HG03469 (cell line): ENCODE results near the gene CMTM5.
"Not testable (repeated sequence)": the region's sequence is repeated elsewhere in the genome, so short reads cannot be mapped to it uniquely, and the experiment has no call there.

Source experiments
- ATAC-seq: cut with Tn5 transposase; IDR thresholded peaks from one replicate; pipeline ENCODE4 v1.9.1; 2021; ENCODE audit warnings: mild to moderate bottlenecking, moderate library complexity, moderate number of reproducible peaks; ENCODE audit not compliant: unreplicated experiment

CMTM5 gene

GRCh38 chr14:23377573-23378563 is 1.0 kb downstream of the CMTM5 start:
- ATAC-seq = no peak

DNA sequence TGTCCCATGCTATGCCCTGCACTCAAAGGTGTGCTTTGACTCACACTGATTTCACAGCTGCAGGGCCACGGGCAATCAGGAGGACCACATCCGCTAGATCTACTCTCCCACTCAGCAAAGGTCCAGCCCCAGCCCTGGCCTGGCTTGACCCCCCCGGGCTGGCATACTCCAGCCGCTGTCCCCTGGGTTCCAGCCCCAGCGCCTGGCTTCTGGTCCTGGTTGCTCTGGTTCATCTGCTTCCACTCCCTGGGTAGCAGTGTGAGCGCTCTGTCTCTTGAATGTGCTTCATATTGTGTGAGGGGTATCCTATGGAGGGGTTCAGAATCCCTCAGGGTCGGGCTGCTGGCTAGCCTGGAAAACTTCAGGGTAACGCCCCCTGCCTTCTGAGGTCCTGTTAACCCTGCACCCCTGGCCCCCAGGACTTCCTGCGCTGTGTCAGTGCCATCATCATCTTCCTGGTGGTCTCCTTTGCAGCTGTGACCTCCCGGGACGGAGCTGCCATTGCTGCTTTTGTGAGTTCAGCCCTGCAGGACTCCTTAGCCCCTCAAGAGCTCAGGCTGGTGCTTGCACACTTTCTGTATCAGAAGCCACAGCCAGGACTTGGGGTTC is 1.9 kb downstream of the CMTM5 start:
- ATAC-seq = no peak

DNA sequence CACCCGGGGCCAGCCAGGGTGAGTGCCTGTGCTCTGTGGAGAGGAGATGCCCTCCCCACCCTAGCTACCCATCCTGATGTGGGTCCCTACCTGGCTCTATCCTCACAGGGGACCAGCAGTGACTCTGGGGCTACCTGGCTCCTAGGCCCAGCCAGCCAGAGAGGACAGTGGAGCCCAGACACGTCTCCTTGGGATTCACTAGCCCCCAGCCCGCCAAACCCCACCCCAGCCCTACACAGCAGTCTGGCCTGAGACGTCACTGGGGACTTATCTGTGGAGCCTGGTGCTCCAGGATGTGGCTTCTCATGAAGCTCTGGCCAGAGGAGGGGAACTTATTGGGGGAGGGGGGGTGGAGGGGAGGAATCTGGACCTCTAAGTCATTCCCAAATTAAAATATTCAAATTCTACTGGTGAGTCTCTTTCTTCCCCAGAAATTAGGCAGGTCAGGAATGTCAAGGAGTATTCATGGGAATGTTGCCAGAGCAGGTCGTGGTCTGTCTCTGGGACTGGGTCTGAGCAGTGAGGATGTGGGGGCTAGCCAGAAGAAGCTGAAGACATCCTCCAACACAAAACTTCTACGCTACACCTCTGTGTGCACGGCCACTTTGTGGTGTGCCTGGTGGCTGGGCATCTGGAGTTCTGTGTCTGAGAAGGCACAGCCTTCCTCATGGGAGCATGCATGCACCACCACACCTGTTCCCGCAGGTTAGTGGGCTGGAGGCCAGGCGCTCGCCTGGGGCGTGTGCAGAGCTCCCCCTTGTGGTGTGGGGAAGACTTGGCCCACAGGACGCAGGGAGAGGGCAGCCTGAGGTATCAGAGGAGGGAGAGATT is 2.7 kb downstream of the CMTM5 start:
- ATAC-seq = no peak

DNA sequence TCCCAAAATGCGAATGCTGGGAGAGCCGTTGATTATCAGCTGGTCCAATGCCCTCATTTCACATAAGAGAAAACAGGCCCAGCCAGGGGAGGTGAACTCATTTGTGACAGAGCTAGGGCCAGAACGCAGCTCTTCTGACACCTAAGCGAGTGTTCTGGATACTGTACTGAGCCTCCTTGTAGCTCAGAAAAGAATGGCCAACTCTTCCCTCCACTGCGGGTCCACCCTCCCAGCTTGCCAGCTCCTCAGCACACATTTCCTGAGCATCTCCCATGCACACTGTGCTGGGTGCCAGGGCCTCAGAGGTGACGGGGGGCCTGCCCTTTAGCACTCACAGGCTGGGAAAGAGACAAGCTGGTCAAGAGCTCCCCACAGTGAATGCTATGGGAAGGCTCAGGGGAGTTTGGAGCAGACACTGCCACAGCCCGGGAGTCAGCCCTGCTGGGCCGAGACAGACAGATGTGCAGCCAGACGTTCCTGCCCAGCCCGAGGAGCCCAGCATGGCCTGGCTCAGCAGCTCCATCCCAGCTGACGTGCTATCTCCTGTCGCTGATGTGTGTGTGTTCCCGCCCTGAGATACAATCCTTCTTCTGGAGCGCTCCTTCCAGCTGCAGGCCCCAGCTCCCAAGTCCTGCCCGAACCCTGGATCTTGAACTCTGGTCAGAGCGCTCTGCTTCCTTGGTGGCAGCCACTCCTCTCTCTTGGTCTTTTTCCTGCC is 3.5 kb downstream of the CMTM5 start:
- ATAC-seq = no peak

DNA sequence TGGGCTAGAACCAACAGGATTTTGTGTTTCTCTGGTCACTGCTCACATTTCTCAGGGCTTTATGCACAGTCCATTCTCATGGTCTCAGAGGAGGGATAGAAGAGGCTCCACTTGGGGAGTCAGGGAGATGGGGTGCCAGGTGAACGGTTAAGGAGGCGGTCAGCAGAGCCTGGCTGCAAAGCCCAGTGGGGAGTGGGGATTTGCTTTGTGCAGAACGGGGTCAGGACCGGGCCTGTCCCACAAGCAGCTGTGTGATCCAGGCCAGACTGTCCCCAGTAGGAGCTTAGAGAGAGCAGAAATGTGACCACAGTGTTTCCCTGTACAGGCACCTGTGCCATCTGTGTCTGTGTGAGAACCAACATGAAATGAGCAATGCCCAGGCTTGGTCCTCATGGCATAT is 4.1 kb downstream of the CMTM5 start:
- no peak for ATAC-seq

- no peak for ATAC-seq
Measured at GRCh38 chr14:23381871-23382270, 5.0 kb downstream of the CMTM5 start.

DNA sequence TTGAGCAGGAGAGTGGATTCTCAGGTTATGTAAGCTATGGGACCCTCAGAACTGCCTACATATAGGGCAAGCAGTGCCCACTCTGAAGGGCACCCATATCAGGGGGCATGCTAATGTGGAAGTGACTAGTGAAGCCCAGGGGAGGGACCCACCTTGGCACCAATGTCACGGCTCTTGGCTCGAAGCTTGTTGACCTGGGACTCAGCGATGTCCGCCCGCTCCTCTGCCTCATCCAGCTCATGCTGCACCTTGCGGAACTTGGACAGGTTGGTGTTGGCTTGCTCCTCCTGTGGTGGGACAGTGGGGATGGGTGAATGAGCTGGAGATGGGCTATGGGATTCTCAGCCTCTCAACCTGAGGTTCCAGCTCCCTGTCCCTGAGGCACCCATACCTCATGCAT is 5.4 kb downstream of the CMTM5 start:
- ATAC-seq = no peak

DNA sequence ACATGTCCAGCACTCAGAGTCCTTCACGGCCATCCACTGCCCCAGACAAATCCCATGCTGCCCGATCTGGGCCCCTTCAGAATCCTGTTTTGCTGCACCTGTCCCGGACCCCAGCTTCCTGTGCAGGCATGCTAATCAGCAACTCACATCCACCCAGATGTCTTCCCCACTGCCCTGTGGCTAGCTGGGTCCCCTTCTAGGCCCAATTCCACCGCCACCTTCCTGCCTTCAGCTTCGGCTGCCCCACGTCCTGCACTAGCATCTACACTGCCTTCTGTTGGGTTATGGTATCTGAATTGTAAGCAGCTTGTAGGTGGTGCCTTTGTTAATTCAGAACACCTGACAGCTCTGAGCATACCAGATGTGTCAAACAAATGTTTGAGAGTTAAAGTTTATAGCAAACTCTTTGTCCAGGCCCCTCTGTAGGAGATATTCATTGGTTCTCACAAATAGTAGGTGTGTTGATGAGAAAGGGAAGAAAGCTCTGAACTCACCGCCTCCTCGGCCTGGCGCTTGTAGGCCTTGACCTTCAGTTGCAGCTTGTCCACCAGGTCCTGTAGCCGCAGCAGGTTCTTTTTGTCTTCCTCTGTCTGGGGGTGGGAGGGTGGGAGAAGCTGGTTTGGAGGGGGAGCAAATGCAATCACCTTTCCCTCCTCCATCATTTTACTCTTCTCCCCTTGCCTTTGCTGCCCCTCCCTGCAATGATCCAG is 6.0 kb downstream of the CMTM5 start:
- ATAC-seq = no peak

- ATAC-seq = no peak
Measured at GRCh38 chr14:23384364-23385080, 7.7 kb downstream of the CMTM5 start.

- no peak for ATAC-seq
Measured at GRCh38 chr14:23385244-23385641, 8.4 kb downstream of the CMTM5 start.

DNA sequence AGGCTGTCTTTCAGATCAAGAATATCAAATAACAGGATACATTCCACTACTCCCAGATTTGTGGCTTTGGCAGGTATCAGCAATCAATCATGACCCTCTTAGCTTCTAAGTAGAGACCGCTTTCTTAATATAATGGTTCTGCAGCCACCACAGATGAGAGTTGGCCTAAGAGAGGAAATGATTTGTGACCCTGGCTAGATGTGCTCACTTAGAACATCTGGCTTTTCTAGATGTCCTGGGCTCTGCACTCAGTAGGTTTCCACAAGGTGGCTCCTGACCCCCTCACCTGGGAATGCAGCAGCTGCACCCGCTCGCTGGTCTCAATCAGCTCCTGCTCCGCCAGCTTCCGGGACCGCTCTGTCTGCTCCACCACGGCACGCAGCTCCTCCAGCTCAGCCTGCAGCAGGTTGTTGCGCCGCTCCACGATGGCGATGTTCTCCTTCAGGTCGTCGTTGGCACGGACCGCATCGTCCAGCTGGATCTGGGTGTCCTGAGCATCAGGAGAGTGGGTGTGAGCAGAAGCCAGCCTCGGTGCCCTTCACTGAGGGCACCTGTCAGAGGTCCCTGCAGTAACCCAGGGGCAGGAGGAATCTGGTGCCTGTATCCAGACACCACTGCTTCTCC is 8.9 kb downstream of the CMTM5 start:
- no peak for ATAC-seq

- not testable (repeated sequence) for ATAC-seq
Measured at GRCh38 chr14:23386266-23386657, 9.4 kb downstream of the CMTM5 start.

DNA sequence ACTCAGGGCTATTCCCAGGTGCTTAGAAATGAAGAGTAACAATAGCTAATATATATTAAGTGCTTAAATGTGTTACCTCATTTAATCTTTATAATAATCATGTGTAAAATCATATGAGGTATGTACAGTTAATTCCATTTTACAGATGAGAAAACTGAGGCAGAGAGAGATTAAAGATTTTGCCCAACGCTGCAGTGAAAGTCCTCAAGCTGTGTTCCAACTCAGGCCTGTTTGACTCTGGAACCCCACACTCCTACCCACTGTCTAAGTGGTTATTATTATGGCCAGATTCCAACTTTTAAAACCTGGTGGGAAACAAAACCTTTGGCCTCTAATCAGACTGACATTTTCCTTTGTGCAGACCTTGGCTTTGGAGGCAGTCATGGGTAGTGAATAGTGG is 10.2 kb downstream of the CMTM5 start:
- ATAC-seq = no peak

- ATAC-seq = no peak
Measured at GRCh38 chr14:23387916-23388882, 11.4 kb downstream of the CMTM5 start.

DNA sequence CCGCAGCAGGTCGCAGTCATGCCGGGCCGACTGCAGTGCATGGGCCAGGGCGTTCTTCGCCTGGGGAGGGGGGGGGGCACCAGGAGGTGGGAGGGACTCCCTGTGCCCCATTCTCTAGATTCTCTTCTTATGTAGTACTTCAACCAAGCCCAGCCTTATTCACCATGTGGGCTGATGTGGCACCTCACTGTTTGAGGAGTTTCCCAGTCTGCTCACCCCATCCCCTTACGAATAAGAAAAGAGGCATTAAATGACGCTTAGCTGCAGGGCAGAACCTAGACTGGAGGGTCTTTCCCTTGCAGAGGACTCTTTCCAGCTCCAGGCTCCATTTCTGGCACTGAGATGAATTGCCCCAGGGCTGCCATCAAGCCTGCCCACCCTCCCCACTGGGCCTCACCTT is 12.2 kb downstream of the CMTM5 start:
- ATAC-seq = no peak

- no peak for ATAC-seq
Measured at GRCh38 chr14:23389396-23389795, 12.6 kb downstream of the CMTM5 start.

- not testable (repeated sequence) for ATAC-seq
Measured at GRCh38 chr14:23389871-23390270, 13.0 kb downstream of the CMTM5 start.

DNA sequence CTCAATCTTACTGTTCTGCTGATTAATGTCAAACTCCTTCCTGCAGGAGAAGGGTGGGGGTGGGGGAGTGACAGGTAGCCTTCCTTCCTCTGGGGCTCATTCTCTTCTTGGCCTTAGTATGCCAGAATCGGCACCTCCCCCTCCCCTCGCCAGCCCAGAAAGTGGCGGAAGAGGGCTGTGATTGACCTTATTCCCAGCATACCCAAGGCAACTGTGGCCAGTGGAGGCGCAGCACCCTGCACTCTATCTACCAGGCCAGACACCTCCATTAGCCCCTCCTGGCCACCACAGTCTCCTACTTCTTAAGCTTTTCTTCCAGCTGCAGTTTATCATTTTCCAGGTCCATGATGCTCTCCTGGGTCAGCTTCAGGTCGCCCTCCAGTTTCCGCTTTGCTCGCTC is 15.8 kb downstream of the CMTM5 start:
- no peak for ATAC-seq
